IMR-90 (cell line): ENCODE data around the gene CBFA2T3. TPM values are rescaled to one million over a fixed set of nuclear protein-coding genes. Genes with fewer than 3 reads are reported as not detected.

ENCODE experiments used
- ATAC-seq: fragments of 200-7000 bp; cut with Tn5 transposase; 2 replicates; pipeline ENCODE4 v1.9.1; 2020; ENCODE audit warnings: low read depth, mild to moderate bottlenecking, moderate library complexity
- BruUV-seq: library from RNA; stranded (reverse); fragments of 400-500 nt; replicated peaks from 2 replicates; lab custom pipeline; 2021; lab: Mats Ljungman, UMichigan
- CTCF ChIA-PET: fragments of 300-600 bp; formaldehyde crosslinking; extraction: SDS; loops from one replicate; lab custom pipeline; 2021; ENCODE audit warnings: antibody characterized with exemption; lab: Yijun Ruan, JAX
- POLR2A ChIA-PET: fragments of 300-600 bp; sonication (Branson Sonifier 250); formaldehyde crosslinking; loops from one replicate; lab custom pipeline; 2022; ENCODE audit warnings: antibody characterized with exemption; ENCODE audit not compliant: unreplicated experiment; lab: Charles Lee
- DNase-seq: peaks from one replicate; pipeline ENCODE4 v3.0.0; 2013
- H2AFZ ChIP-seq: replicated peaks from 2 replicates; pipeline ENCODE3; 2013; ENCODE audit warnings: low read length, mild to moderate bottlenecking; ENCODE audit not compliant: poor library complexity
- H2AK5ac ChIP-seq: 2 replicates; pipeline ENCODE4 v1.6.1; 2013; ENCODE audit warnings: low read depth, low read length, inconsistent platforms
- H2AK9ac ChIP-seq: replicated peaks from 2 replicates; pipeline ENCODE3; 2013; ENCODE audit warnings: mild to moderate bottlenecking, low read depth, low read length, moderate library complexity; ENCODE audit not compliant: poor library complexity
- H2BK120ac ChIP-seq: 2 replicates; pipeline ENCODE4 v1.6.1; 2013; ENCODE audit warnings: low read depth, low read length, inconsistent platforms
- H2BK15ac ChIP-seq: 3 replicates; pipeline ENCODE4 v1.6.1; 2013; ENCODE audit warnings: low read depth, low read length, inconsistent platforms
- H2BK20ac ChIP-seq: 2 replicates; pipeline ENCODE4 v1.6.1; 2013; ENCODE audit warnings: low read depth, mild to moderate bottlenecking, inconsistent platforms, low read length, moderate library complexity
- H2BK5ac ChIP-seq: 2 replicates; pipeline ENCODE4 v1.6.1; 2013; ENCODE audit warnings: mild to moderate bottlenecking, low read depth, low read length, inconsistent platforms; ENCODE audit not compliant: poor library complexity, severe bottlenecking
- H3K14ac ChIP-seq: replicated peaks from 2 replicates; pipeline ENCODE4 v1.6.1; 2013; ENCODE audit warnings: low read depth, low read length, inconsistent platforms
- H3K18ac ChIP-seq: 2 replicates; pipeline ENCODE4 v1.6.1; 2013; ENCODE audit warnings: low read depth, low read length, control low read depth
- H3K23ac ChIP-seq: 2 replicates; pipeline ENCODE4 v1.6.1; 2013; ENCODE audit warnings: low read depth, low read length, inconsistent platforms
- H3K27ac ChIP-seq: 2 replicates; pipeline ENCODE4 v1.5.1; 2013; ENCODE audit warnings: mild to moderate bottlenecking, control low read depth, low read length; ENCODE audit not compliant: insufficient read depth
- H3K27me3 ChIP-seq: 2 replicates; pipeline ENCODE4 v1.6.1; 2013; ENCODE audit warnings: low read length; ENCODE audit not compliant: control insufficient read depth, insufficient read depth
- H3K36me3 ChIP-seq: 2 replicates; pipeline ENCODE4 v1.6.1; 2013; ENCODE audit warnings: low read length, mixed read lengths; ENCODE audit not compliant: control insufficient read depth, insufficient read depth
- H3K4ac ChIP-seq: 2 replicates; pipeline ENCODE4 v1.6.1; 2013; ENCODE audit warnings: low read depth, low read length, inconsistent platforms
- H3K4me1 ChIP-seq: 2 replicates; pipeline ENCODE4 v1.6.1; 2013; ENCODE audit warnings: low read length, mixed read lengths; ENCODE audit not compliant: control insufficient read depth, insufficient read depth
- H3K4me2 ChIP-seq: 2 replicates; pipeline ENCODE4 v1.6.1; 2013; ENCODE audit warnings: low read depth, mild to moderate bottlenecking, control low read depth, low read length, moderate library complexity
- H3K4me3 ChIP-seq: 2 replicates; pipeline ENCODE4 v1.5.1; 2013; ENCODE audit warnings: low read depth, mild to moderate bottlenecking, control low read depth, low read length, moderate library complexity; ENCODE audit not compliant: insufficient read depth
- H3K56ac ChIP-seq: 2 replicates; pipeline ENCODE4 v1.6.1; 2013; ENCODE audit warnings: low read length, inconsistent platforms; ENCODE audit not compliant: insufficient read depth; ENCODE audit errors: extremely low read depth
- H3K79me1 ChIP-seq, 2 experiments: 2 replicates each; pipeline ENCODE4 v1.6.1; 2013; ENCODE audit warnings: low read length in 2 of 2, inconsistent platforms in 1 of 2, low read depth in 1 of 2
- H3K9ac ChIP-seq: 2 replicates; pipeline ENCODE4 v1.6.1; 2013; ENCODE audit warnings: low read depth, low read length, control low read depth
- H3K9me1 ChIP-seq: 2 replicates; pipeline ENCODE4 v1.6.1; 2013; ENCODE audit warnings: low read length, inconsistent platforms; ENCODE audit not compliant: insufficient read depth
- H3K9me3 ChIP-seq: 2 replicates; pipeline ENCODE4 v1.6.1; 2013; ENCODE audit warnings: low read length; ENCODE audit not compliant: control insufficient read depth, insufficient read depth
- H4K20me1 ChIP-seq: 2 replicates; pipeline ENCODE4 v1.6.1; 2013; ENCODE audit warnings: low read length, inconsistent platforms; ENCODE audit not compliant: insufficient read depth
- H4K5ac ChIP-seq: 2 replicates; pipeline ENCODE4 v1.6.1; 2013; ENCODE audit warnings: mild to moderate bottlenecking, low read depth, low read length, control low read depth
- H4K8ac ChIP-seq, 2 experiments: 2 replicates each; pipeline ENCODE4 v1.6.1; 2013; ENCODE audit warnings: low read depth in 2 of 2, low read length in 2 of 2, control low read depth in 1 of 2, inconsistent platforms in 1 of 2
- H4K91ac ChIP-seq: 2 replicates; pipeline ENCODE4 v1.6.1; 2013; ENCODE audit warnings: low read depth, low read length, inconsistent platforms; ENCODE audit not compliant: insufficient read depth
- BHLHE40 ChIP-seq: fragments of 150-350 bp; IDR thresholded peaks from 2 replicates; pipeline ENCODE4 v1.6.1; 2016; ENCODE audit warnings: mild to moderate bottlenecking, low read depth, low read length
- CEBPB ChIP-seq: IDR thresholded peaks from 2 replicates; pipeline ENCODE4 v1.6.1; 2012; ENCODE audit warnings: low read depth, low read length, improper control_type of control experiment
- CHD1 ChIP-seq: IDR thresholded peaks from 2 replicates; pipeline ENCODE4 v1.6.1; 2012; ENCODE audit warnings: low read depth, low read length, improper control_type of control experiment
- CTCF ChIP-seq: conservative IDR thresholded peaks from 2 replicates; pipeline ENCODE4 v1.5.1; 2012; ENCODE audit warnings: mild to moderate bottlenecking, low read depth, low read length, improper control_type of control experiment
- ELK1 ChIP-seq: fragments of 150-350 bp; IDR thresholded peaks from 2 replicates; pipeline ENCODE4 v1.6.1; 2016; ENCODE audit warnings: low read depth, mild to moderate bottlenecking, low read length, moderate library complexity, borderline replicate concordance
- FOS ChIP-seq: fragments of 150-350 bp; IDR thresholded peaks from 2 replicates; pipeline ENCODE4 v1.6.1; 2016; ENCODE audit warnings: low read depth, low read length
- MAFK ChIP-seq: IDR thresholded peaks from 2 replicates; pipeline ENCODE4 v1.6.1; 2012; ENCODE audit warnings: low read depth, low read length, improper control_type of control experiment
- MAZ ChIP-seq: IDR thresholded peaks from 2 replicates; pipeline ENCODE4 v1.6.1; 2012; ENCODE audit warnings: low read depth, mild to moderate bottlenecking, low read length, improper control_type of control experiment, moderate library complexity, borderline replicate concordance
- MXI1 ChIP-seq: IDR thresholded peaks from 2 replicates; pipeline ENCODE4 v1.6.1; 2012; ENCODE audit warnings: low read depth, mild to moderate bottlenecking, low read length, moderate library complexity, borderline replicate concordance
- NFE2L2 ChIP-seq: fragments of 150-350 bp; IDR thresholded peaks from 2 replicates; pipeline ENCODE4 v1.6.1; 2016; ENCODE audit warnings: low read depth, mild to moderate bottlenecking, low read length
- POLR2A ChIP-seq: IDR thresholded peaks from 2 replicates; pipeline ENCODE4 v1.6.1; 2012; ENCODE audit warnings: mild to moderate bottlenecking, low read depth, low read length
- RAD21 ChIP-seq: IDR thresholded peaks from 2 replicates; pipeline ENCODE4 v1.6.1; 2012; ENCODE audit warnings: low read length, improper control_type of control experiment
- RCOR1 ChIP-seq: IDR thresholded peaks from 2 replicates; pipeline ENCODE4 v1.6.1; 2012; ENCODE audit warnings: mild to moderate bottlenecking, low read length, improper control_type of control experiment; ENCODE audit not compliant: insufficient replicate concordance
- RFX5 ChIP-seq: IDR thresholded peaks from 2 replicates; pipeline ENCODE4 v1.8.0; 2012; ENCODE audit warnings: low read depth, mild to moderate bottlenecking, low read length, moderate library complexity
- SMC3 ChIP-seq: fragments of 150-350 bp; IDR thresholded peaks from 2 replicates; pipeline ENCODE4 v1.6.1; 2016; ENCODE audit warnings: low read depth, mild to moderate bottlenecking, antibody characterized with exemption, low read length, moderate library complexity
- USF2 ChIP-seq: fragments of 150-350 bp; IDR thresholded peaks from 2 replicates; pipeline ENCODE4 v1.6.1; 2017; ENCODE audit warnings: mild to moderate bottlenecking, antibody characterized with exemption, low read length, low read depth
- WGBS, 2 experiments: methylation state at CpG; one replicate each; pipeline versions ENCODE4 v1.1.5 to v1.1.7; 2013; ENCODE audit warnings: missing lambda C conversion rate in 2 of 2; ENCODE audit not compliant: insufficient read length in 1 of 2; ENCODE audit errors: extremely low coverage in 2 of 2; 5-methylcytosine and 5-hydroxymethylcytosine counted together
- dilution Hi-C: fragments of 300-500 bp; cut with HindIII; formaldehyde crosslinking; loops from one replicate; pipeline ENCODE4 v1.14.3; 2018; ENCODE audit warnings: low sequenced_read_pairs; ENCODE audit not compliant: unreplicated experiment
- in situ Hi-C: fragments of 300-500 bp; cut with MboI; formaldehyde crosslinking; loops from 3 replicates; pipeline ENCODE4 v1.14.3; 2019; ENCODE audit warnings: low sequenced_read_pairs, inconsistent platforms, mixed read lengths
- intact Hi-C: fragments of 100-400 bp; cut with micrococcal nuclease; formaldehyde crosslinking; loops from 2 replicates; pipeline ENCODE4 v1.10.0; 2022
- polyA plus RNA-seq, 3 experiments: library from polyadenylated mRNA; depleted of rRNA; stranded (reverse); fragments of >200 nt; gene quantifications; 2 replicates each; pipeline ENCODE4 v1.2.3, GENCODE V29; 2012; ENCODE audit warnings: low replicate concordance in 1 of 3
- total RNA-seq: library from RNA; depleted of rRNA; stranded (reverse); fragments of >200 nt; gene quantifications from 2 replicates; pipeline ENCODE4 v1.2.3, GENCODE V29; 2012

CBFA2T3 gene
- total and polyA plus RNA-seq, 2 of the 4 experiments (the other 2 are of a cell fraction) = not detected

- CTCF ChIA-PET = no interaction called here
- Histone ChIP-seq H3K4ac (no peak overlapping the region), H3K27me3 (peaks cover 24% of the 10 kb centered on the region), H4K5ac (no peak overlapping the region), H3K4me1 (peaks cover 8% of the 10 kb centered on the region; the same call in 1 of the 2 replicates), H2AFZ (no peak overlapping the region), H4K8ac (no peak overlapping the region), H3K27ac (no peak overlapping the region), H2AK9ac (no peak overlapping the region), H3K56ac (no peak overlapping the region), H3K36me3 (no peaks in the 10 kb centered on the region), H2BK5ac (no peak overlapping the region), H3K9me3 (no peaks in the 10 kb centered on the region), H3K4me3 (no peak overlapping the region), H4K20me1 (no peaks in the 10 kb centered on the region), H3K23ac (no peak overlapping the region), H3K4me2 (no peak overlapping the region), H2BK120ac (no peak overlapping the region), H2AK5ac (no peak overlapping the region), H3K79me1 (no peaks in the 10 kb centered on the region), H3K9me1 (no peaks in the 10 kb centered on the region), H2BK20ac (no peak overlapping the region), H4K91ac (no peak overlapping the region), H3K18ac (no peak overlapping the region), H2BK15ac (no peak overlapping the region), H3K14ac (no peak overlapping the region), H3K9ac (no peak overlapping the region)
- no peak for DNase-seq
- ATAC-seq = no peak
- 92% methylated on average over 34 of the region's 49 CpGs; no CpG with 5 or more reads in 1 of the 2 experiments for WGBS, 2 experiments
- POLR2A ChIA-PET = no interaction called here
- in situ Hi-C loops = no loop called here
- dilution Hi-C loops = no loop called here
- intact Hi-C loops = no loop called here
- TF ChIP-seq RCOR1 (no peak), NFE2L2 (no peak), BHLHE40 (no peak), MAFK (no peak), RAD21 (no peak), RFX5 (no peak), CHD1 (no peak), USF2 (no peak), SMC3 (no peak), POLR2A (no peak), MXI1 (no peak), MAZ (no peak), FOS (no peak), CEBPB (no peak), ELK1 (no peak), CTCF (no peak)
- BruUV-seq = no TSS peak
Measured at GRCh38 chr16:88883117-88883895, 93.7 kb downstream of the CBFA2T3 start.
